GM21619 (cell line): ENCODE results near the gene MGAT5.

Experiments
- ATAC-seq: cut with Tn5 transposase; IDR thresholded peaks from one replicate; pipeline ENCODE4 v1.9.1; 2021; ENCODE audit not compliant: unreplicated experiment

MGAT5 gene

GRCh38 chr2:134333646-134334189, 79.8 kb downstream of the MGAT5 start:
- no peak for ATAC-seq

- no peak for ATAC-seq
Observed at GRCh38 chr2:134334542-134335353, 80.9 kb downstream of the MGAT5 start.

GRCh38 chr2:134335601-134336000, 81.7 kb downstream of the MGAT5 start:
- ATAC-seq: no peak

GRCh38 chr2:134336352-134336751, 82.5 kb downstream of the MGAT5 start:
- peak; percentile 99 for ATAC-seq

GRCh38 chr2:134336921-134337320, 83.0 kb downstream of the MGAT5 start:
- ATAC-seq: no peak

GRCh38 chr2:134337631-134338030, 83.8 kb downstream of the MGAT5 start:
- no peak for ATAC-seq

GRCh38 chr2:134338208-134338607, 84.3 kb downstream of the MGAT5 start:
- no peak for ATAC-seq

- ATAC-seq: no peak
Observed at GRCh38 chr2:134341476-134341875, 87.6 kb downstream of the MGAT5 start.

- ATAC-seq: no peak
Observed at GRCh38 chr2:134344954-134345697, 91.3 kb downstream of the MGAT5 start.

- ATAC-seq: no peak
Observed at GRCh38 chr2:134346141-134346540, 92.3 kb downstream of the MGAT5 start.

GRCh38 chr2:134347756-134348155, 93.9 kb downstream of the MGAT5 start:
- no peak for ATAC-seq

- no peak for ATAC-seq
Observed at GRCh38 chr2:134348239-134348638, 94.4 kb downstream of the MGAT5 start.

GRCh38 chr2:134348760-134349159, 94.9 kb downstream of the MGAT5 start:
- no peak for ATAC-seq

- ATAC-seq: no peak
Observed at GRCh38 chr2:134351016-134351415, 97.1 kb downstream of the MGAT5 start.

GRCh38 chr2:134351899-134352298, 98.0 kb downstream of the MGAT5 start:
- no peak for ATAC-seq

- peak; percentile 75 for ATAC-seq
Observed at GRCh38 chr2:134352844-134353243, 99.0 kb downstream of the MGAT5 start.

- ATAC-seq: no peak
Observed at GRCh38 chr2:134354611-134355010, 100.7 kb downstream of the MGAT5 start.

- ATAC-seq: no peak
Observed at GRCh38 chr2:134357814-134358213, 103.9 kb downstream of the MGAT5 start.

- no peak for ATAC-seq
Observed at GRCh38 chr2:134359367-134360081, 105.7 kb downstream of the MGAT5 start.

GRCh38 chr2:134360745-134361487, 107.0 kb downstream of the MGAT5 start:
- ATAC-seq: no peak

GRCh38 chr2:134361648-134362047, 107.8 kb downstream of the MGAT5 start:
- no peak for ATAC-seq
